GM18508 (cell line): ENCODE data around the gene ITGB1.
A peak's percentile ranks its signal among the peaks of the same experiment; 100 is the strongest.
"Not testable (repeated sequence)": the region's sequence is repeated elsewhere in the genome, so short reads cannot be mapped to it uniquely, and the experiment has no call there.

Source experiments
- ATAC-seq: cut with Tn5 transposase; IDR thresholded peaks from one replicate; pipeline ENCODE4 v1.9.1; 2021; ENCODE audit warnings: moderate number of reproducible peaks; ENCODE audit not compliant: insufficient read depth, unreplicated experiment

The ITGB1 gene

GRCh38 chr10:32980558-32981468 lies 22.8 kb upstream of the ITGB1 start:
- ATAC-seq, result peak; percentile 92

- ATAC-seq, result no peak
These were observed 22.2 kb upstream of the ITGB1 start for GRCh38 chr10:32980242-32980557.

- ATAC-seq, result not testable (repeated sequence)
These were observed 21.7 kb upstream of the ITGB1 start for GRCh38 chr10:32979719-32980118.

- ATAC-seq, result no peak
These were observed 21.0 kb upstream of the ITGB1 start for GRCh38 chr10:32979041-32979440.

GRCh38 chr10:32977846-32978809 lies 20.1 kb upstream of the ITGB1 start:
- ATAC-seq, result not testable (repeated sequence)

- ATAC-seq, result no peak
These were observed 18.3 kb upstream of the ITGB1 start for GRCh38 chr10:32976338-32976737.

- ATAC-seq, result no peak
These were observed 14.9 kb upstream of the ITGB1 start for GRCh38 chr10:32972929-32973328.

GRCh38 chr10:32972460-32972859 lies 14.4 kb upstream of the ITGB1 start:
- ATAC-seq, result no peak

GRCh38 chr10:32971536-32972091 lies 13.6 kb upstream of the ITGB1 start:
- ATAC-seq, result no peak

- ATAC-seq, result no peak
These were observed 12.9 kb upstream of the ITGB1 start for GRCh38 chr10:32970910-32971309.

- ATAC-seq, result no peak
These were observed 6.2 kb upstream of the ITGB1 start for GRCh38 chr10:32964270-32964669.

- no peak for ATAC-seq
These were observed 5.1 kb upstream of the ITGB1 start for GRCh38 chr10:32963096-32963495.

- no peak for ATAC-seq
These were observed 4.5 kb upstream of the ITGB1 start for GRCh38 chr10:32962521-32962920.

GRCh38 chr10:32961895-32962369 lies 3.9 kb upstream of the ITGB1 start:
- ATAC-seq, result no peak

- no peak for ATAC-seq
These were observed 3.4 kb upstream of the ITGB1 start for GRCh38 chr10:32961343-32961894.

GRCh38 chr10:32960022-32960421 lies 2.0 kb upstream of the ITGB1 start:
- no peak for ATAC-seq

GRCh38 chr10:32959006-32959920 lies 1.2 kb upstream of the ITGB1 start:
- ATAC-seq, result peak; percentile 48

GRCh38 chr10:32957341-32958084 lies 517 bp downstream of the ITGB1 start:
- no peak for ATAC-seq
